VCaP (cell line): ENCODE measurements around the gene SMIM8.

Source experiments
- H3K27ac ChIP-seq: fragments of 450-650 bp; 2 replicates; pipeline ENCODE4 v1.5.1; 2017
- CTCF ChIP-seq: fragments of 450-650 bp; conservative IDR thresholded peaks from 2 replicates; pipeline ENCODE4 v1.5.1; 2017; ENCODE audit warnings: mild to moderate bottlenecking, moderate library complexity

Gene SMIM8

DNA sequence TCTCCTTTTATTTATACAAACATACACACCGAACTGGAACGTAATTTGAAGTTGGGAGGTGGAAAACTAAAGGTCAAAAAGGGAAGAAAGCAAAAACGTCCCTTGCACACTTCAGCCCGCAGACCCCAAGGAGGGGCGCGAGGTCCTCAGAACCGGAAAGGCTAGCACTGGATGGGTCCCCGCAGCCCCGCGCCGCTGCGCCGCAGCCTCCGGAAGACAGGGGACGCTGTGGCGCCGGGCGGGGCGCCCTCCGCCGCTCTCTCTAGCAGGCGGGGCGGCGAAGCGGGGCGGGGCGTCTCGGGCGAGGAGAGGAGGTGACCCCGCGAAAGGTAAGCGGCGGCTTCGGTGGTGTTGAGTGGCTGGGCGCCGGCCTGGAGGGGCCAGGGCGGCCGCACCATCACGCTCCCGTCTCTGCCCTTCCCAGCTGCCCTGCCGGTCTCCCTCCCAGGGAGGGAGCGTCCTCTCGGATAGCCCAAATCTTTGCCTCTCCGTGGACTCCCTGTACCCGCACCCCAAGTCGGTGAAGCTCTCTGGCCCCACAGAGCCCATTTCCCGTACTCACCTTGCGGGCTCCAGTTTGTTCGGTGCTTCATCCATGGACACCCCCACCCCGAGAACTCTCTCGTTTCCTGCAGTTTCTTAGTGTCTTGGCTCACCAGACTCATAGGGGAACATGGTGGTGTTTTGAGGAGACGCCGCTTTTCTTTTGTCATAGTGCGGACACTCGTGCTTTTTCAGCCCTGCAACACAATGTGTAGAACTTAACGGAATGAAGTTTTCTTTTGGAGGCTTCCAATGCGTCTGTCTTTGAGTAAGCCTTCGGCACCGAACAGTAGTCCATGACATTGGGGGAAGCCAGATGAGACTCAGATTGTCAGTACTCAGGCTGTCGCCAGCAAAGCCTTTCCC lies at the start of gene SMIM8:
SMIM8 (plus strand) TSS at position 285 of the 909 bp plus-strand sequence. CDS start 14,444 bp downstream, outside the sequence.
- TF ChIP-seq CTCF = peak; percentile 100
- peak within 1 kb of the TSS; percentile 77 for H3K27ac ChIP-seq

DNA sequence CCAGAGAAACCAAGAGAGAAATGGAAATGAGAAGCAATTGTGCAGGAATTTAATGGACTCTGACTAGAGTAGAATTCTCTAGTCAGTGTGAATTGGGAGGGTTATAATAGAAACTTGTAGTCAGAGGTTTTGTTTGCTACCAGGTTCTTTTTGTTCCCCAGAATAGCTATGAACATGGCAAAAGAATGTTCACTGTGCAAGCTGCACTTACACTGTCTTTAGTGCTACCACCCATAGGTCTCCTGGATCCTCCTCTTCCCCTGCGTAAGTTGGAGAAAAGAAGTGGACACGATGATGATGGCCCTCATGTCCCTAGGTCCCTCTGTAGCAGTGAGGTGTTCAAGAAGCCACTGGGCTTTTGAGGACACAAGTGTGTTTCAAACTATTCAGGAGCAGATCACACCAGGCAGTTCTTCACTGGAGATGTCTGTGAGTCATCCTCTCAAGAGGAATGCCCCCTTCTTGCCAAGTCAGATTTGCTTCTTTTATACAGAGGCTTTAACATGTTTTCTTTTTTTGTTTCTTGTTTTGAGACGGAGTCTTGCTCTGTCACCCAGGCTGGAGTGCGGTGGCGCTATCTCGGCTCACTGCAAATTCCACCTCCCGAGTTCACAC lies 47.6 kb upstream of the SMIM8 start:
- TF ChIP-seq CTCF = no peak
- H3K27ac ChIP-seq = peak overlapping the region; percentile 68; the same call in 1 of the 2 replicates

GRCh38 chr6:87276624-87277023 lies 45.8 kb upstream of the SMIM8 start:
- H3K27ac ChIP-seq = peak overlapping the region; percentile 68
- no peak for TF ChIP-seq CTCF

GRCh38 chr6:87277123-87277522 lies 45.3 kb upstream of the SMIM8 start:
- TF ChIP-seq CTCF = peak; percentile 79

DNA sequence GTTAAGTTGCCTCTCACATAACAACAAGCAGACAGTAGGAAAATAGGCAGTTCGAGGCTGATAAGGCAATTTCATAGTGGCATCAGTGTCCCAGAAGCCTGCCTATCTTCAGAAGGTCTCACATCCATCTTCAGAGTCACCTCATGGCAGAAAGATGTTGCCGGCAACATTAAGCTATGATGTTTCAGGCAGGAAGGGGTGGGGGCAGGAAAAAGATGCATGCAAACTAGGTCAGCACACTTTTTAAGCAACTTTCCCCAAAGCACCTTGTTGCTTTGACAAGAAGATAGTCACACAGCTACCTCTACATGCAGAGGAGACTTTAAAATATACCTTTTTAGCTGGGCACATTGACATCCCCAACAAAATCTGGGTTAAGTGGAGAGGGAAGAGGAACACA lies 43.2 kb upstream of the SMIM8 start:
- no peak overlapping the region for H3K27ac ChIP-seq
- no peak for TF ChIP-seq CTCF

More at GRCh38 chr6:87277123-87277522, 45.3 kb upstream of the SMIM8 start:
- H3K27ac ChIP-seq = peak overlapping the region; percentile 68

- H3K27ac ChIP-seq = no peak overlapping the region
- no peak for TF ChIP-seq CTCF
Measured at GRCh38 chr6:87281426-87281825, 41.0 kb upstream of the SMIM8 start.

DNA sequence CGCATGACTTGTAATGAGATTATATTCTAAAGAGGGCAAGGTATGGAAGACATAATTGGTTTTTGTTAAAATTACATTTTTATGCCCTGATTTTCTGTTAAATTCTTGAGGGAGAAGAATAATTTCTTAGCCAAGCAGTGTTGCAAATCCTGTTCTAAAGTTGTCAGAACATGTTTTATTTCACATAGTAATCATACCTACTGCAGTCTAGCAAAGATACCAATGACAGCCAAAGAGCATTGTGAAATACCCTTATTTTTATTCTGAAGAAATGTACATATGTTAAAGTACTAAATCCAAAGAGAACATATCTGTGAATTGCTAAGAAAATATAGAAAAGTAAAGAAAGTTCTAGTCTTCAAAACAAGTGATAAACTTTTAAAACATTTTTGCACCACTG lies 39.6 kb upstream of the SMIM8 start:
- no peak overlapping the region for H3K27ac ChIP-seq
- TF ChIP-seq CTCF = no peak
